COLO668 (cell line): Measurements from ENCODE around the gene IMPG2.

ENCODE experiments used
- DNase-seq: peaks from one replicate; lab custom pipeline; 2025; ENCODE audit not compliant: unreplicated experiment; lab: John Stamatoyannopoulos, UW

IMPG2 gene

GRCh38 chr3:101278727-101279126, 41.6 kb downstream of the IMPG2 start:
- no peak for DNase-seq

DNA sequence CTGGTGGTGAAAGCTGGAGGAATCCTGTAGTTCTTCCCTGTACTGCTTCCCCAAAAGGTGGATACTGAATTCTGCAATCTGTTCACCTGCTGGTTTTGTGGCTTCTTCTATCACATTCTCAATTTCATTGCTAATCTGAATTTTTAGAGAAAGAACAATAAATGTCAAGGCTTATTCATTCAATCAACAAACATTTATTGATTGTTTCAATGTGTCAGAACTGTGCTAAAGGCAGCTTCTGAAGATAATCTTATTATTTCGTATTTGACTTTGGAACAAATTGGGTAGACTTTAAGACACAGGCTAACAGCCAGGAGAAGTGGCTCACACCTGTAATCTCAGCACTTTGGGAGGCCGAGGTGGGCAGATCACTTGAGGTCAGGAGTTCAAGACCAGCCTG, 46.8 kb downstream of the IMPG2 start:
- no peak for DNase-seq

GRCh38 chr3:101273156-101273555, 47.2 kb downstream of the IMPG2 start:
- DNase-seq = no peak

DNA sequence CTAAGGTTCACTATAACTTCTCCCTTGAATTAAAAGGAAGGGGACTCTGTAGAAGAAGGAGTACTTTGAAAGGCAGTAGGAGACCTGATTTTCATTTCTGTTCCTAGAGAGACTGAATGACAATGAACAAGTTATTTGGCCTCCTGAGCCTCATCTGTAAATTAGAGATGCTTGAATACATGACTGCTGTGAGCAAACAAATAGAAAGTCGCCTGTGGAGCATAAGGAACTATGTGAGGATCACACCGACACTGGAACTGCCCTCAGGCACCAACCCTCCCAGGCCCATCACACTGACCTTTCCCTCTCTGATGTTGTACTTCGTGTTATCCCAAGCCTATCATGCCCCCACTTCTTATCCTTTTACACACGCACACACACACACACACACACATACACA, 48.6 kb downstream of the IMPG2 start:
- no peak for DNase-seq

- DNase-seq = peak; percentile 8
Observed at GRCh38 chr3:101270149-101270548, 50.2 kb downstream of the IMPG2 start.

- DNase-seq = no peak
Observed at GRCh38 chr3:101268971-101269671, 51.3 kb downstream of the IMPG2 start.

- DNase-seq = no peak
Observed at GRCh38 chr3:101268141-101268540, 52.2 kb downstream of the IMPG2 start.

GRCh38 chr3:101266566-101266965, 53.8 kb downstream of the IMPG2 start:
- no peak for DNase-seq

DNA sequence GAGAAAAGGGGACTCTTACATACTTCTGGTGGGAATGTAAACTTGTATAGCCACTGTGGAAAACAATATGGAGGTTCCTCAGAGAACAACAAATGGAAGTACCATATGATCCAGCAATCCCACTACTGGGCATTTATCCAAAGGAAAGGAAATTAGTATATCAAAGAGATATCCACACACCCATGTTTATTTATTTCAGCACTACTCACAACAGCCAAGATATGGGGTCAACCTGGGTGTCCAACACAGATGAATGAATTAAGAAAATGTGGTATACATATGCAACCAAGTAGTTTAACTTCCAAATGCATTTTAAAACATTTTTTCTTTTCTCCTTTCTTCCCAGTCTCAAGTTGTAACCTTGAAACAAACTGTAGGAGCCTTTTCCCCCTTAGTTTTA, 54.3 kb downstream of the IMPG2 start:
- no peak for DNase-seq

GRCh38 chr3:101262393-101263240, 57.8 kb downstream of the IMPG2 start:
- no peak for DNase-seq

GRCh38 chr3:101261506-101261905, 58.9 kb downstream of the IMPG2 start:
- DNase-seq = no peak

- no peak for DNase-seq
Observed at GRCh38 chr3:101259485-101260341, 60.7 kb downstream of the IMPG2 start.

- DNase-seq = no peak
Observed at GRCh38 chr3:101256511-101256910, 63.9 kb downstream of the IMPG2 start.

DNA sequence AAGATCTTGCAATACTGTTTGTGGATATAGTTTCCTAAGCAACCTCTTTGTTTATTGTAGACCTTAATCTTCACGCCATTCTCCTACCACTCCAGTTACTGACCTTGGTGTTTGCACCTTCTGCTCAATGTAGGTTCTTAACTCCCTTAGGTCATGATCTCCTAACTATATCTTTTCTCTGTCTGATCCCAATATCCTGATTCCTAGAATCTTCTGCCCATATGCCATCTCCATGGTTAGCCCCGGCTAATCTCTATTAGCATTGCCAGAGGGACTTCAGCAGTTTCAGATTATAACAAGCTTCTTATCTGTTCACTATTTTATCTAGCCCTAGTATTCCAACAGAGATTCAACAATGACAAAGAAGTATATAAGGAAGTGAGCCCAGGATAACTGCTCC, 64.9 kb downstream of the IMPG2 start:
- no peak for DNase-seq

- DNase-seq = no peak
Observed at GRCh38 chr3:101253396-101253795, 67.0 kb downstream of the IMPG2 start.

GRCh38 chr3:101252945-101253344, 67.4 kb downstream of the IMPG2 start:
- DNase-seq = no peak

- no peak for DNase-seq
Observed at GRCh38 chr3:101252307-101252706, 68.1 kb downstream of the IMPG2 start.

DNA sequence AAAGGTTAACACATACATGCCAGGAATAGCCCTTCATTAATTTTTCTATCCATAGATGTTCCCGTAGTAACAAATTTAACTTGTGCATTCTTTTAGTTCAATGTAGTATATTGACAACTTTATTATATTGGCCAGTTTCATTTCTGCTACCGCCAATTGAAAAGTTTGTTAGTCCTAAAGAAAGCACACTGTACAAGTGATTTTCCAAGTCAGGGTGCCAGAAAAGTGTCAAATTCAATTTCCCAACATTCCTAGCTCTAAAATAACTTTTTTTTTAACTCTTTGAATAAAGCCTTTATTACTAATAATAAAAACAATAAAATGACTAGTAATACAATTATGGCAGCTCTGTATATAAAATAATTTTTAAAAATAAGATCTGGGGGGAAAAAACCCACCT, 68.9 kb downstream of the IMPG2 start:
- no peak for DNase-seq

GRCh38 chr3:101249522-101249921, 70.9 kb downstream of the IMPG2 start:
- no peak for DNase-seq

GRCh38 chr3:101248736-101249135, 71.6 kb downstream of the IMPG2 start:
- no peak for DNase-seq

- DNase-seq = no peak
Observed at GRCh38 chr3:101244212-101244575, 76.2 kb downstream of the IMPG2 start.
